HEK293T (cell line): ENCODE data around the gene SGCE.

Experiments used
- CTCF ChIA-PET: fragments of 350-600 bp; formaldehyde crosslinking; extraction: SDS; loops from one replicate; lab custom pipeline; 2021; ENCODE audit warnings: antibody characterized with exemption, inconsistent platforms; lab: Yijun Ruan, JAX
- POLR2A ChIA-PET: fragments of 350-600 bp; formaldehyde crosslinking; extraction: SDS; loops from one replicate; lab custom pipeline; 2020; ENCODE audit warnings: antibody characterized with exemption, inconsistent platforms; lab: Yijun Ruan, JAX
- DNase-seq: peaks from one replicate; pipeline ENCODE4 v3.0.0; 2012; ENCODE audit warnings: mixed read lengths; ENCODE audit errors: extremely low spot score
- ARNT ChIP-seq: fragments of 450-650 bp; IDR thresholded peaks from 2 replicates; pipeline ENCODE4 v1.6.1; 2017; ENCODE audit warnings: mild to moderate bottlenecking
- BHLHE40 ChIP-seq: fragments of 450-650 bp; IDR thresholded peaks from 2 replicates; pipeline ENCODE4 v1.6.1; 2016; ENCODE audit warnings: mild to moderate bottlenecking, moderate library complexity, borderline replicate concordance
- CTBP1 ChIP-seq: fragments of 450-650 bp; IDR thresholded peaks from 2 replicates; pipeline ENCODE4 v1.6.1; 2016; ENCODE audit warnings: borderline replicate concordance
- ELF4 ChIP-seq: fragments of 450-650 bp; IDR thresholded peaks from 2 replicates; pipeline ENCODE4 v1.6.1; 2017; ENCODE audit warnings: antibody characterized with exemption
- FOXA1 ChIP-seq: fragments of 450-650 bp; IDR thresholded peaks from 2 replicates; pipeline ENCODE4 v1.6.1; 2016; ENCODE audit warnings: mild to moderate bottlenecking
- FOXK2 ChIP-seq: fragments of 450-650 bp; IDR thresholded peaks from 2 replicates; pipeline ENCODE4 v1.6.1; 2016; ENCODE audit warnings: mild to moderate bottlenecking
- FOXM1 ChIP-seq: fragments of 450-650 bp; IDR thresholded peaks from 2 replicates; pipeline ENCODE4 v1.6.1; 2017; ENCODE audit warnings: mild to moderate bottlenecking, borderline replicate concordance
- HDGF ChIP-seq: fragments of 450-650 bp; IDR thresholded peaks from 2 replicates; pipeline ENCODE4 v1.6.1; 2017; ENCODE audit warnings: antibody characterized with exemption, borderline replicate concordance
- L3MBTL2 ChIP-seq: fragments of 450-650 bp; conservative IDR thresholded peaks from 2 replicates; pipeline ENCODE4 v1.6.1; 2016; ENCODE audit warnings: mild to moderate bottlenecking
- LEF1 ChIP-seq: fragments of 450-650 bp; IDR thresholded peaks from 2 replicates; pipeline ENCODE4 v1.6.1; 2017; ENCODE audit warnings: mild to moderate bottlenecking, borderline replicate concordance
- NFRKB ChIP-seq: fragments of 450-650 bp; IDR thresholded peaks from 2 replicates; pipeline ENCODE4 v1.6.1; 2016; ENCODE audit warnings: mild to moderate bottlenecking, moderate library complexity
- PKNOX1 ChIP-seq: fragments of 450-650 bp; IDR thresholded peaks from 2 replicates; pipeline ENCODE4 v1.6.1; 2016
- SP1 ChIP-seq: fragments of 450-650 bp; IDR thresholded peaks from 2 replicates; pipeline ENCODE4 v1.6.1; 2017
- SUZ12 ChIP-seq: fragments of 450-650 bp; IDR thresholded peaks from 2 replicates; pipeline ENCODE4 v1.6.1; 2016; ENCODE audit warnings: mild to moderate bottlenecking
- TARDBP ChIP-seq: fragments of 450-650 bp; IDR thresholded peaks from 2 replicates; pipeline ENCODE4 v1.6.1; 2016
- ZNF384 ChIP-seq: fragments of 450-650 bp; IDR thresholded peaks from 2 replicates; pipeline ENCODE4 v1.6.1; 2016

The SGCE gene

DNA sequence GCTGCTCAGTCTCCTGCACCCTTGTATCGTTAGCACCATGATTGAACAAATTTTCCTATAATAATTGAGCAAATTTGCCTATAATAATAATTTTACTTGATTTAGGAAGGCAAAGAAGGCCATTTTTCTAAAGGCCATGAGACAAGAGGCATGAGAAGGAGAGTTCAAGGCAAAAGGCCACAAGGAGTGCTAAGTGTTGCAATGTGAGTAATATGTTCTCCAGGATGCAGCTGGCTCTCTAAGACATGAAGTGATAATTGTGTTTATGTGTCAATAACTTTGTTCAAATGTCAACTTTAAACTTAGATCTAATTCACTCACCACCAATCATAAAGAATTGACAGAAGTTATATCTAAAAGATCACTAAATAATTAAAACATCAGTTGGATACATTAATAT is 53.8 kb downstream of the SGCE start:
- ChIA-PET CTCF (no interaction called here), POLR2A (no interaction called here)
- no peak for TF ChIP-seq NFRKB
- TF ChIP-seq BHLHE40: no peak
- TF ChIP-seq FOXA1: no peak
- TF ChIP-seq TARDBP: no peak
- TF ChIP-seq SUZ12: no peak
- no peak for TF ChIP-seq ELF4
- TF ChIP-seq CTBP1: no peak
- no peak for DNase-seq

DNA sequence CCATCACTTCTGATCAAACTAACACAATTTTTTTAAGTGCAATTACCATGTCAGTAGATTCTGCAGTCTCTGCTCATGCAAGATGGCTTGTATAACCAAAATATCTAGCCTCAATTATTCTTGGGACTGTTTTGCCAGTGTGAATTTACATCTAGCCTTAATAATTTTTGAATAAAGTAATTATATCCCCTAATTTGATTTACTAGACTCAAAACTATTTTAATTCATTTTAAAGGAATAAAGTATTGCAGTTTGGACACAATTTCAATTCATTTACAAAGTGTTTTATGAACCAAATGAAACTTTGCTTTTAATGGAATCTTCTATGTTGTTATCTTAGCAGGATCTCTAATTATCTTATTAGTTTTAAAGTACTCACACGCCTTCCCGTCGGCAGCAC is 55.7 kb downstream of the SGCE start:
- ChIA-PET POLR2A (no interaction called here), CTCF (no interaction called here)
- TF ChIP-seq TARDBP (no peak), L3MBTL2 (no peak), FOXM1 (no peak), ZNF384 (no peak), CTBP1 (no peak), HDGF (no peak)
- no peak for DNase-seq

- POLR2A ChIA-PET: no interaction called here
- CTCF ChIA-PET: no interaction called here
- DNase-seq: no peak
- TF ChIP-seq FOXM1 (no peak), BHLHE40 (no peak), SUZ12 (no peak), CTBP1 (no peak), ELF4 (no peak), LEF1 (no peak), PKNOX1 (no peak), SP1 (no peak), L3MBTL2 (no peak), TARDBP (no peak), FOXA1 (no peak), FOXK2 (no peak), ZNF384 (no peak), NFRKB (no peak), HDGF (no peak), ARNT (no peak)
These were observed 60.2 kb downstream of the SGCE start for GRCh38 chr7:94595717-94596116.

GRCh38 chr7:94594882-94595281 is 61.1 kb downstream of the SGCE start:
- POLR2A ChIA-PET: no interaction called here
- TF ChIP-seq PKNOX1 (no peak), TARDBP (no peak), ZNF384 (no peak), FOXM1 (no peak), SP1 (no peak), BHLHE40 (no peak), HDGF (no peak), NFRKB (no peak), L3MBTL2 (no peak), SUZ12 (no peak), FOXA1 (no peak), CTBP1 (no peak)
- no peak for DNase-seq
- CTCF ChIA-PET: no interaction called here

- no peak for TF ChIP-seq TARDBP
- no peak for TF ChIP-seq ZNF384
- TF ChIP-seq CTBP1: no peak
- TF ChIP-seq FOXM1: no peak
- no peak for TF ChIP-seq HDGF
- TF ChIP-seq SP1: no peak
- no peak for TF ChIP-seq ELF4
- no peak for TF ChIP-seq NFRKB
- no peak for TF ChIP-seq LEF1
- no peak for TF ChIP-seq L3MBTL2
- no peak for TF ChIP-seq PKNOX1
- no peak for TF ChIP-seq FOXA1
- TF ChIP-seq BHLHE40: no peak
- no peak for TF ChIP-seq SUZ12
- no peak for TF ChIP-seq ARNT
- TF ChIP-seq FOXK2: no peak
- POLR2A ChIA-PET: interaction anchor here (0.5 kb wide), 1 partner anchor 186 kb away, joined by 5 read pairs; no protein-coding TSS in a partner anchor
- CTCF ChIA-PET: no interaction called here
- DNase-seq: no peak
These were observed 64.8 kb downstream of the SGCE start for GRCh38 chr7:94591176-94591575.

GRCh38 chr7:94590526-94591162 is 65.3 kb downstream of the SGCE start:
- ChIA-PET CTCF (no interaction called here), POLR2A (interaction anchor here (0.5 kb wide), 1 partner anchor 186 kb away, joined by 5 read pairs; no protein-coding TSS in a partner anchor)
- no peak for DNase-seq
- TF ChIP-seq BHLHE40 (no peak), SUZ12 (no peak), L3MBTL2 (no peak), PKNOX1 (no peak), LEF1 (no peak)
